Liver (tissue), 9 donors: ENCODE measurements around the gene C6orf120. TPM values are rescaled to one million over a fixed set of nuclear protein-coding genes. Genes with fewer than 3 reads are reported as not detected.

Source experiments
- DNase-seq: peaks from one replicate; pipeline ENCODE4 v3.0.0-alpha.2; 2017; ENCODE audit warnings: low spot score
- H3K27ac ChIP-seq, 2 donors: one replicate each; pipeline ENCODE4 v1.7.0; 2013; ENCODE audit warnings: inconsistent platforms in 2 of 2, low read length in 2 of 2, control low read depth in 1 of 2, low read depth in 1 of 2, mild to moderate bottlenecking in 1 of 2
- H3K27me3 ChIP-seq, 4 donors: one replicate each; pipeline versions ENCODE4 v1.6.1 to v1.7.0; 2013; ENCODE audit warnings: low read length in 3 of 4, inconsistent platforms in 1 of 4, mild to moderate bottlenecking in 1 of 4, moderate library complexity in 1 of 4; ENCODE audit not compliant: control insufficient read depth in 4 of 4, insufficient read depth in 4 of 4
- H3K36me3 ChIP-seq, 4 donors: one replicate each; pipeline versions ENCODE4 v1.6.1 to v1.7.0; 2013; ENCODE audit warnings: low read length in 3 of 4, mild to moderate bottlenecking in 3 of 4, low read depth in 1 of 4, moderate library complexity in 1 of 4; ENCODE audit not compliant: control insufficient read depth in 4 of 4, insufficient read depth in 3 of 4
- H3K4me1 ChIP-seq, 4 donors: one replicate each; pipeline versions ENCODE4 v1.6.1 to v1.7.0; 2013; ENCODE audit warnings: low read length in 3 of 4, mild to moderate bottlenecking in 3 of 4, moderate library complexity in 1 of 4; ENCODE audit not compliant: control insufficient read depth in 4 of 4, insufficient read depth in 4 of 4
- H3K4me3 ChIP-seq, 3 donors: one replicate each; pipeline versions ENCODE4 v1.6.1 to v1.7.0; 2013; ENCODE audit warnings: low read length in 3 of 3, control low read depth in 1 of 3, low read depth in 1 of 3, mild to moderate bottlenecking in 1 of 3
- H3K9ac ChIP-seq, 2 donors: one replicate each; pipeline ENCODE4 v1.7.0; 2013; ENCODE audit warnings: low read length in 2 of 2, mild to moderate bottlenecking in 2 of 2, moderate library complexity in 2 of 2, control low read depth in 1 of 2, low read depth in 1 of 2
- H3K9me3 ChIP-seq, 4 donors: one replicate each; pipeline versions ENCODE4 v1.6.1 to v1.7.0; 2013; ENCODE audit warnings: low read length in 3 of 4; ENCODE audit not compliant: control insufficient read depth in 4 of 4
- ATF3 ChIP-seq: IDR thresholded peaks from 2 replicates; pipeline ENCODE4 v1.6.1; 2016; ENCODE audit warnings: antibody characterized with exemption
- CTCF ChIP-seq: fragments of 150-350 bp; IDR thresholded peaks from 2 replicates; pipeline ENCODE4 v1.5.1; 2017; ENCODE audit warnings: improper control_type of control experiment, low read depth, low read length; ENCODE audit not compliant: missing input control
- EGR1 ChIP-seq, 2 donors: IDR thresholded peaks; 2 replicates each; pipeline ENCODE4 v1.6.1; 2016 to 2018; ENCODE audit warnings: antibody characterized with exemption in 2 of 2, low read depth in 2 of 2
- FOXA1 ChIP-seq: IDR thresholded peaks from 2 replicates; pipeline ENCODE4 v1.6.1; 2016; ENCODE audit warnings: antibody characterized with exemption
- FOXA2 ChIP-seq: IDR thresholded peaks from 2 replicates; pipeline ENCODE4 v1.6.1; 2016; ENCODE audit warnings: antibody characterized with exemption
- GABPA ChIP-seq, 2 donors: IDR thresholded peaks in 1 of 2; conservative IDR thresholded peaks in 1 of 2; 2 replicates each; pipeline ENCODE4 v1.6.1; 2016; ENCODE audit warnings: antibody characterized with exemption in 2 of 2, mild to moderate bottlenecking in 1 of 2, moderate library complexity in 1 of 2
- HNF4A ChIP-seq, 2 donors: conservative IDR thresholded peaks; 2 replicates each; pipeline ENCODE4 v1.6.1; 2016; ENCODE audit warnings: antibody characterized with exemption in 2 of 2, mild to moderate bottlenecking in 2 of 2
- HNF4G ChIP-seq: IDR thresholded peaks from 2 replicates; pipeline ENCODE4 v1.6.1; 2016; ENCODE audit warnings: antibody characterized with exemption
- JUND ChIP-seq, 2 donors: IDR thresholded peaks; 2 replicates each; pipeline ENCODE4 v1.6.1; 2016; ENCODE audit warnings: antibody characterized with exemption in 2 of 2
- MAX ChIP-seq: IDR thresholded peaks from 2 replicates; pipeline ENCODE4 v1.6.1; 2016; ENCODE audit warnings: antibody characterized with exemption
- NR2F2 ChIP-seq: IDR thresholded peaks from 2 replicates; pipeline ENCODE4 v1.6.1; 2016; ENCODE audit warnings: antibody characterized with exemption
- RAD21 ChIP-seq, 2 donors: IDR thresholded peaks; 2 replicates each; pipeline ENCODE4 v1.6.1; 2016; ENCODE audit warnings: antibody characterized with exemption in 2 of 2, mild to moderate bottlenecking in 2 of 2
- REST ChIP-seq: IDR thresholded peaks from 2 replicates; pipeline ENCODE4 v1.6.1; 2016; ENCODE audit warnings: antibody characterized with exemption, mild to moderate bottlenecking
- SP1 ChIP-seq: IDR thresholded peaks from 2 replicates; pipeline ENCODE4 v1.6.1; 2018; ENCODE audit warnings: antibody characterized with exemption, mild to moderate bottlenecking
- TAF1 ChIP-seq: conservative IDR thresholded peaks from 2 replicates; pipeline ENCODE4 v1.6.1; 2016; ENCODE audit warnings: antibody characterized with exemption, mild to moderate bottlenecking
- YY1 ChIP-seq: IDR thresholded peaks from 2 replicates; pipeline ENCODE4 v1.6.1; 2016; ENCODE audit warnings: antibody characterized with exemption, mild to moderate bottlenecking
- ZBTB33 ChIP-seq: IDR thresholded peaks from 2 replicates; pipeline ENCODE4 v1.6.1; 2016; ENCODE audit warnings: antibody characterized with exemption
- WGBS: extraction: QIAGEN DNeasy Blood & Tissue Kit; methylation state at CpG from one replicate; pipeline ENCODE4 v1.1.7; 2013; 5-methylcytosine and 5-hydroxymethylcytosine counted together
- polyA plus RNA-seq, 2 donors: library from polyadenylated mRNA; stranded (reverse) in 1 of 2; unstranded in 1 of 2; fragments of 200-250 nt in 1 of 2; fragments of >200 nt in 1 of 2; fragmentation: Nextera tagmentation in 1 of 2; extraction: Ambion mirVana in 1 of 2; gene quantifications; one replicate each; pipeline versions ENCODE4 v1.2.1 to v1.2.3, GENCODE V29; 2013 to 2015
- total RNA-seq, 2 donors: library from RNA; depleted of rRNA; stranded (reverse); fragments of >200 nt; gene quantifications; one replicate each; pipeline ENCODE4 v1.2.3, GENCODE V29; 2014
- donor health status: healthy.
- donor health status: healthy.
- donor health status: healthy.
- donor health status: healthy.
- donor health status: healthy.

The C6orf120 gene
- total and polyA plus RNA-seq, 4 donors = 10.5 to 29.7 (median 19.4) TPM

- Histone ChIP-seq H3K9me3 (no peaks in the 10 kb centered on the region), H3K9ac (no peak overlapping the region), H3K27me3 (no peaks in the 10 kb centered on the region), H3K4me1 (no peaks in the 10 kb centered on the region), H3K27ac (no peak overlapping the region), H3K4me3 (no peak overlapping the region), H3K36me3 (no peaks in the 10 kb centered on the region)
- WGBS = 96% methylated on average over 2 of the region's 2 CpGs
- TF ChIP-seq FOXA1 (no peak), RAD21 (IDR thresholded peaks at IDR 0.05) (no peak), JUND (IDR thresholded peaks at IDR 0.05) (no peak), FOXA2 (no peak), ATF3 (no peak), GABPA (IDR thresholded peaks at IDR 0.05 in 1 of 2, conservative IDR thresholded peaks at IDR 0.05 in 1 of 2) (no peak), REST (no peak), SP1 (no peak)
- no peak for DNase-seq
Observed at GRCh38 chr6:169738976-169739529, 37.1 kb downstream of the C6orf120 start.

GRCh38 chr6:169741344-169741743, 39.4 kb downstream of the C6orf120 start:
- no peaks in the 10 kb centered on the region for H3K4me1 ChIP-seq
- H3K27me3 ChIP-seq = no peaks in the 10 kb centered on the region
- no peak overlapping the region for H3K4me3 ChIP-seq
- no peaks in the 10 kb centered on the region for H3K36me3 ChIP-seq
- no peak overlapping the region for H3K27ac ChIP-seq
- no peak for TF ChIP-seq HNF4A (conservative IDR thresholded peaks at IDR 0.05)
- no peak for TF ChIP-seq FOXA2
- no peak for TF ChIP-seq ATF3
- TF ChIP-seq GABPA (IDR thresholded peaks at IDR 0.05 in 1 of 2, conservative IDR thresholded peaks at IDR 0.05 in 1 of 2) = no peak
- no peak for TF ChIP-seq TAF1
- no peak for TF ChIP-seq JUND (IDR thresholded peaks at IDR 0.05)
- no peak for TF ChIP-seq CTCF
- TF ChIP-seq HNF4G = no peak
- TF ChIP-seq ZBTB33 = no peak
- TF ChIP-seq NR2F2 = no peak
- TF ChIP-seq FOXA1 = no peak
- TF ChIP-seq SP1 = no peak
- no peak for TF ChIP-seq EGR1 (IDR thresholded peaks at IDR 0.05; ENCODE audit: low read depth in 2 of 2)
- no peak for TF ChIP-seq REST
- TF ChIP-seq YY1 = no peak
- no peak for TF ChIP-seq MAX
- TF ChIP-seq RAD21 (IDR thresholded peaks at IDR 0.05) = no peak
- DNase-seq = no peak
- H3K9ac ChIP-seq = no peak overlapping the region
- H3K9me3 ChIP-seq = no peaks in the 10 kb centered on the region
